Measurements from ENCODE around the gene RXRA.

The RXRA gene

DNA sequence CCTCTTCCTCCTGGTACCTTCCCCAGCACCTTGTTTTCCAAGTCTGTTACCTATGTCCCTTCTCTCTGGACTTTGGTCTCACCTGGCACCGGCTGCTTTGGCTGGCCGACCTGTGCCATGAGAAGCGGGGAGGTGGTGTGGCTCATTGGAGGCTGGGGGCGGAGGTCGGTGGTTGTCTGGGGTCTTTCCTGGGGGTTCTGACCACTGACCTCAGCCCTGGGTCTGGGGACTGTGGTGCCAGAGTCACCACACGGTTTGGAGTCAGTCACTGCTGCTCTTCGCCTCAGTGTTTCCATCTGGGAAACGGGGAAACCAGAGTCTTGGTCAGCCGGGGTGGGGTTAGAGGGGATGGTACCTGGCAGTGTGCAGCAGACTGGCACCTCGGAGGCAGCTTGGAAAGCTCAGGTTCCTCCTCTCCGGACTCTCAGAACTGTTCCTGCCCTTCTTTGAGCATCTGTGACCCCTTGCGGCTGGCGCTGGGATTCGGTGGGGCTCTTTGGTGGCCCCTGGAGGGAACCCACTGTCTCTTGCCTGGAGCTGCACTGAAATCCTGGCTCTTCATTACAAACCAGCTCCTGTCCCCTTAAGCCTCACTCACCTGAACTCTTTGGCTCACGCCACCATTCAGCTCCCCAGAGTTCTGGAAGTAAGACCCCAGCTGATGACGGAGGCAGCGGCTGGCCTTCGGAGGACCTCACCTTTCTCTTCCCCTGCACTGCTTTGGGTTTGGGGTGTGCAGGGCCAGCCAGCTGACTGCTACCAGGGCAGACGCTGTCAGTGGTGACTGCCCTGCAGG lies 4.1 kb upstream of the RXRA start:
- Histone ChIP-seq H3K4me1 (ENCODE audit: control insufficient read depth, insufficient read depth, low read length) (peaks cover 9% of the 10 kb centered on the region), H3K9me3 (ENCODE audit: control insufficient read depth, low read length) (no peaks in the 10 kb centered on the region), H3K36me3 (ENCODE audit: control insufficient read depth, insufficient read depth, low read length, severe bottlenecking) (no peaks in the 10 kb centered on the region), H3K27me3 (replicated peaks; ENCODE audit: control insufficient read depth, insufficient read depth, low read length) (no peaks in the 10 kb centered on the region), H3K9ac (ENCODE audit: low read length) (no peak overlapping the region), H3K4me3 (ENCODE audit: low read length) (no peak overlapping the region)
- DNase-seq (ENCODE audit: low read depth): no peak

DNA sequence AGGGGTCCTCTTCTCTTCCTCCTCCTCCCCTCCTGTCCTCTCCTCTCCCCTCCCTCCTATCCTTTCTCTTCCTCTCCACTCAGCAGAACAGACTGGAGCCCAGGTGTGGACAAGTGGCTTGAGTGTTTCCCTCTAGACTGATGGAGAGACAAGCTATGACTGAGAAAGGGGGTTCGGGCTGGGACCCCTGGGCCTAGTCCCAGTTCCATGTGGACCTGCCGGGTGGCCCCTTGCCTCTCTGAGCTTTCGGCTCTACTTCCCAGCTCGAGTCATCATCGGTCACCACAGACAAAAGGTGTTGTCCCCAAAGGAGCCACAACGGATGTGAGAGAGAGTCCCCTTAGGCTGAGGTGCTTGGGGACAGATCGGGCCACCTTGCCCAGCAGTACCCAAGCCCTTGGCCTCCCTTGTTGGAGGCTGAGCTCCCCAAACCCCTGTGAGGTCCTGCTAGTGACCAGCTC lies 3.4 kb upstream of the RXRA start:
- DNase-seq (ENCODE audit: low read depth): no peak
- H3K9ac ChIP-seq (ENCODE audit: low read length): no peak overlapping the region
- peaks cover 13% of the 10 kb centered on the region for H3K4me1 ChIP-seq (ENCODE audit: control insufficient read depth, insufficient read depth, low read length)
- no peak overlapping the region for H3K4me3 ChIP-seq (ENCODE audit: low read length)
- H3K27me3 ChIP-seq (replicated peaks; ENCODE audit: control insufficient read depth, insufficient read depth, low read length): no peaks in the 10 kb centered on the region
- no peaks in the 10 kb centered on the region for H3K9me3 ChIP-seq (ENCODE audit: control insufficient read depth, low read length)
- H3K36me3 ChIP-seq (ENCODE audit: control insufficient read depth, insufficient read depth, low read length, severe bottlenecking): no peaks in the 10 kb centered on the region

DNA sequence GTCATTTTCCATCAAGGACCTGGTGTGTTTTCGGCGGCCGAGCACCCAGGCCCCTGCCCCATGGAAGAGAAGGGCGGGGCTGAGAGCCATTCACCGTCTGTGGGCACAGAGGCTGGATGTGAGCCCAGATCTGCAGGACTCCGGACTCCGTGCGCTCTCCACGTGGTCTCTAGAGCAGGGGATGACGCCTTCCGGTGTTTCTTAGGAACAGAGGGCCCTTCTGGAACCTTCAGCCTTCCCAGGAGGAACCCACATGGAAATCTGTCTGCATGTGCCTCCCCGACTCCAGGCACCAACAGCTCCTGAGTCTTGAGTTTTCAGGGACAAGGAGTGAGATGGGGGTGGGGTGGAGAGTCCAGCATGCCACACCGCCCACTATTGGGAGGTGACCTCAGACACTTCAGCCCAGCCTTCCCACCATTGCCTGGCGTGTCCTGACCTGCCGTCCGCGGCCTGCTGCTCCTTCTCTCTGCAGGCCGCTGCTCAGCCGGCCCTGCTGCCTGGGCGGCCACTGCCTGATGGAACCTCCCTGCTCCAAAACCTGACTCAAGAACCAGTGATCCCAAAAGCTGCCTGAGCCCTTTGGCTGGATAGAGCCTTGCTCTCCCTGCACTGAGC lies 2.4 kb upstream of the RXRA start:
- Histone ChIP-seq H3K9me3 (ENCODE audit: control insufficient read depth, low read length) (no peaks in the 10 kb centered on the region), H3K4me1 (ENCODE audit: control insufficient read depth, insufficient read depth, low read length) (peaks cover 23% of the 10 kb centered on the region), H3K27me3 (replicated peaks; ENCODE audit: control insufficient read depth, insufficient read depth, low read length) (no peaks in the 10 kb centered on the region), H3K36me3 (ENCODE audit: control insufficient read depth, insufficient read depth, low read length, severe bottlenecking) (no peaks in the 10 kb centered on the region), H3K4me3 (ENCODE audit: low read length) (no peak overlapping the region), H3K9ac (ENCODE audit: low read length) (peak overlapping the region; percentile 61)
- DNase-seq (ENCODE audit: low read depth): no peak

DNA sequence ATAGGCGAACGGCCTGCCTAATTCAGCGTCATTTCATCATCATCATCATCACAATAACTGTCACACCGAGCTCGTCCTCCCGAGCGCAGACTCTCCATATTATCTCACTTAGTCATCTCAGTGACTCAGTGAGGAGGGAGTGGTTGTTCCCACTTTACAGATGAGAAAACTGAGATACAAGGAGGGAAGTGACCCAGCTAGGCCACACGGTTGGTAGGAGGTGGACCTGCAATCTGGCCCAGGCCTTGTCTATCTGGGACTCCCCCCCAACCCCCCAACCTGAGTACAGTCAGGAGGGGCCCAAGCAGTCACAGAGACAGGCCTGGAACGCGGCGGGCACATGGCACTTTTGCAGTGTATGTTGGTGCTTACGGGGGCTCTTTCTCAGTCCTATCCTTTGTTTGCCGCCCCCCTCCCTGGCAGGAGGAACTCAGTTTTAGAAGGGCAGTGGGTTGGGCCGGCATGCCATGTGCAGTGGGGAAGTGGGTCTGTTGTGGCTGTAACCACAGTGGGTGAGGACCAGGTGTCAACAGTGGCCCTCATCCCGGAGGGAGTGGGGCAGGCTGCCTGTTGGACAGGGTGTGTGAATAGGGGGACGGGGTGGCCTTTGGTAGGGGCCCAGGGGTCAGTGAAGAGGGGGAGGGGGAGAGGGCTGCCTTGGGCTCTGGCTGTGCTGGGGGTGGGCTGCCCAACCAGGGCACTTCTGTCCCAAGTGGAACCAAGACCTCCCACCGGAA lies 1.7 kb upstream of the RXRA start:
- no peaks in the 10 kb centered on the region for H3K9me3 ChIP-seq (ENCODE audit: control insufficient read depth, low read length)
- H3K9ac ChIP-seq (ENCODE audit: low read length): peak overlapping the region; percentile 98
- peaks cover 29% of the 10 kb centered on the region for H3K4me1 ChIP-seq (ENCODE audit: control insufficient read depth, insufficient read depth, low read length)
- H3K27me3 ChIP-seq (replicated peaks; ENCODE audit: control insufficient read depth, insufficient read depth, low read length): no peaks in the 10 kb centered on the region
- H3K4me3 ChIP-seq (ENCODE audit: low read length): peak overlapping the region; percentile 89
- no peak for DNase-seq (ENCODE audit: low read depth)
- H3K36me3 ChIP-seq (ENCODE audit: control insufficient read depth, insufficient read depth, low read length, severe bottlenecking): no peaks in the 10 kb centered on the region

DNA sequence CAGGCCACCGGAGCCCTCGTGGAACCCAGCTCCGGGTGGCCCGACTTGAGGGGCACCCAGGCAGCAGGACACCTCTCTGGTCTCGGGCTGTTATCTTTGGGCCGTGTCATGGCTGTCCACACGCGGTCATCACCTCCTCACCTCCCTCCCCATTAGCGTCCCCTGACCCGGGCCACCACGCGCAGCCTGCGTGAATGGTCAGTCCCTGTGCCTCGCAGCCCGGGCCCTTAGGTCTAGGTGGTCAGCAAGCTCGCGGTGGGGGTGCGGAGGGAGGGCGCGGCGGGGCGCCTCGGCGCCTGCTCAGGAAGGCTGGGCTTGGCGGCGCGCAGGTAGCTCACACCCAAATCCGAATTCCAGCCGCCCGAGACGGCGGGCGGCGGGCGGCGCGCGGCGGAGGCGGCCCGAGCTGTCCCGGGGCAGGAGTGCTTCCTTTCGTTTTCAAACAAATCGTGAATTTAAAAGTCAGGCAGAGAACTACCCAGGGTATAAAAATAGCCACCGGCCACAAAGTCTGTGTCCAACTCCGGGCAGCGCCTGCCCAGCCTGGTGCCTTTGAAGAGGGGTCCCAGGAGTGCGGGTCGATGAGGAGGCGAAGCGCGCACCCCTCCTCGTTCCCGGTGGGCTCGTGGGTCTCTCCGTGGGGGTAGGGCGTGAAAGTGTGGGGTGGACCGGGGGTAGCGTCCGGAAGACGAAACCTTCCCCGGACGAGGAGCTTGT lies 1.0 kb upstream of the RXRA start:
- H3K9ac ChIP-seq (ENCODE audit: low read length): peak overlapping the region; percentile 98

DNA sequence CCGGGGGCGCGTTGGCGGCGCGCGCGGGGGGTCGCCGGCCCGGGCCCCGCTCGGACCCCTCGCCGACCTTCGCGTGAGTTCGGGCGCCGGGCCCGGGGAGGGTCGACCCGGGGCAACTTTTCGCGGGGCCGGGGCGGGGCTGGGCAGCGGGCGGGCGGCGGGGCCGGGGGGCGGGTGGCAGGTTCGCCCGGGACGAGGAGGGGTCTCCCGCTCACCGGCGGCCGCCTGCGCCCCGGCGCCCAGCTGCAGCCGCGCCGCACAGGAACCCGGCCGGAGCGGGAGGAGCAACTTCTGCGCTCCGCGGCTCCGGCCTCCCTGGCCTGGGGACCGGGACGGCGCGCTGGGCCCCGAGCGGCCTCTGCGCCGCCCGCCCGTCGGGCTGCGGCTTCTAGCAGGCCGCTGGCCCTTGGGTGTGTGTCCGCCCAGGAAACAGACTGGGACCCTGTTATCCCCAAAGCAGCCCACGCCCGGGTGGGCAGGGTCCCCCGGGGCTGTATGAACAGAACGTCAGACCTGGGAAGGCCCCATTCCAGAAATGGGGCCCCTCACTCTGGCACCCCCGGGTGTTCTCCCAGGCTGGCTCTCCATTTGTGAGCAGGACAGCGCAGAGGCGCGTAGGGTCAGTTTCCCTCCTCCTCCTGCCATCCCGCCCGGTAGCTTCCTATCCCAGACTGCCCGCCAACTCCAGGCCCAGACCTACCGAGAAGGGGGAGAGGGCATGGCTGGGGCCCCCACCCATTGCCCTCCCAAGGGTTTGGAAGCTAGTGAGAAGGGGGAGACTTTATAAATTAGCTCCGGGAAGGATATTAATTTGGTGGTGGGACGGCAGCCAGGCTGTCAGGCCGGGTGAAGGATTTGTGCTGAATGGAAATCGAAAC lies 708 bp downstream of the RXRA start:
- Histone ChIP-seq H3K27me3 (replicated peaks; ENCODE audit: control insufficient read depth, insufficient read depth, low read length) (no peaks in the 10 kb centered on the region), H3K36me3 (ENCODE audit: control insufficient read depth, insufficient read depth, low read length, severe bottlenecking) (no peaks in the 10 kb centered on the region), H3K9me3 (ENCODE audit: control insufficient read depth, low read length) (no peaks in the 10 kb centered on the region), H3K4me1 (ENCODE audit: control insufficient read depth, insufficient read depth, low read length) (peaks cover 51% of the 10 kb centered on the region), H3K9ac (ENCODE audit: low read length) (peak overlapping the region; percentile 96), H3K4me3 (ENCODE audit: low read length) (peak overlapping the region; percentile 93)
- peak; percentile 67 for DNase-seq (ENCODE audit: low read depth)

More for the DNA sequence above, 1.0 kb upstream of the RXRA start:
- Histone ChIP-seq H3K9me3 (ENCODE audit: control insufficient read depth, low read length) (no peaks in the 10 kb centered on the region), H3K4me1 (ENCODE audit: control insufficient read depth, insufficient read depth, low read length) (peaks cover 37% of the 10 kb centered on the region), H3K36me3 (ENCODE audit: control insufficient read depth, insufficient read depth, low read length, severe bottlenecking) (no peaks in the 10 kb centered on the region), H3K27me3 (replicated peaks; ENCODE audit: control insufficient read depth, insufficient read depth, low read length) (no peaks in the 10 kb centered on the region), H3K4me3 (ENCODE audit: low read length) (peak overlapping the region; percentile 89)
- peak; percentile 77 for DNase-seq (ENCODE audit: low read depth)

DNA sequence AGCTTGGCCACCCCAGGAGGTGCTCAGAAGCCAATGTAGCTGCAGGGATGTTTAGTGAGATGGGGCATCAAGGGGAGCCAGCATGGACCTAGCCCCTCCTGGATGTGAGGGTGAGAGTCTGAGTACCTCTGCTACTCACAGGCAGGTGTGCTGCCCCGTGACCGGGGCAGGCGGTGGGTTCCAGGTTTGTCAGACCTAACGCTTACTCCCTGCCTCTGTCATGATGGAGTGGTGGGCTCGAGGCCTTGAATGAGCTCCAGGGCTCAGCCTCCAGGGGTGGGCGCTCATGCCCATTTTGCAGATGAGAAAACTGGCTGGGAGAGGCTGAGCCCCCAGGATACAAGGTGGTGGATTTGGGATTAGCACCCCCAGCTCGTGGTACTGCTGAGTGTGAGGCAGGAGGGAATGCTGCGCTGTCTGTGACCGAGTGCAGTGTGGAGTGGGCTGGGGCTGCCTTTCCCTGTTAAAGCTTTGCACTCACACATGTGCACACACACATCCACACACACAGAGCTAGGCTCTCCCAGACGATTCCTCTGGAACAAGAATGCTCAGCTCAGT lies 1.5 kb downstream of the RXRA start:
- Histone ChIP-seq H3K27me3 (replicated peaks; ENCODE audit: control insufficient read depth, insufficient read depth, low read length) (no peaks in the 10 kb centered on the region), H3K36me3 (ENCODE audit: control insufficient read depth, insufficient read depth, low read length, severe bottlenecking) (no peaks in the 10 kb centered on the region), H3K9ac (ENCODE audit: low read length) (peak overlapping the region; percentile 96), H3K9me3 (ENCODE audit: control insufficient read depth, low read length) (no peaks in the 10 kb centered on the region), H3K4me3 (ENCODE audit: low read length) (peak overlapping the region; percentile 93), H3K4me1 (ENCODE audit: control insufficient read depth, insufficient read depth, low read length) (peaks cover 57% of the 10 kb centered on the region)
- no peak for DNase-seq (ENCODE audit: low read depth)

DNA sequence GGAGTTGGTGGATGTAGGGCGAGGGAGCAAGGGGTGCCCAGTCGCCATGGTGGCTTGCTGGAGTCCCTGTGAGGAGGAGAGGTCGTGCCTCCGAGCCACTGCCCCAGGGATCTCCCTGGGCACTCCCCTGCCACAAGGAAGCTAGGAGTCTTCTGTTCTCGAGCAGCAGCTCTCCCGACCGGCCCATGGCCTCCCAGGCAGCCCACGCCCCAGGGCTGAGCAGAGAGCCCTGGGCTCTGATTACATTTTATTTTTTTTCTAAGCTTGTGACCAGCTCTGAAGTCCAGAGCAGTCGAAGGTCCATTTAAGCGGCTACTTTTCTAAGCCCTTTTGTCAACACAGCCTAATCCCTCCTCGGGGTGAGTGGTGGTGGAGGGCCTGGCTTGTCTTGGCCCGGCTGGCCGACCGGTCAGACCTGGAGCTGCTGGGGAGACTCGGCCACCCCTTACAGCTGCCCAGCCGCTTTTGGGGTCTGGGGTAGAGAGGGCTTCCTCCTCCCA lies 2.1 kb downstream of the RXRA start:
- Histone ChIP-seq H3K36me3 (ENCODE audit: control insufficient read depth, insufficient read depth, low read length, severe bottlenecking) (no peaks in the 10 kb centered on the region), H3K9ac (ENCODE audit: low read length) (peak overlapping the region; percentile 96), H3K9me3 (ENCODE audit: control insufficient read depth, low read length) (no peaks in the 10 kb centered on the region), H3K27me3 (replicated peaks; ENCODE audit: control insufficient read depth, insufficient read depth, low read length) (no peaks in the 10 kb centered on the region), H3K4me3 (ENCODE audit: low read length) (peak overlapping the region; percentile 93), H3K4me1 (ENCODE audit: control insufficient read depth, insufficient read depth, low read length) (peaks cover 63% of the 10 kb centered on the region)
- peak; percentile 76 for DNase-seq (ENCODE audit: low read depth)

DNA sequence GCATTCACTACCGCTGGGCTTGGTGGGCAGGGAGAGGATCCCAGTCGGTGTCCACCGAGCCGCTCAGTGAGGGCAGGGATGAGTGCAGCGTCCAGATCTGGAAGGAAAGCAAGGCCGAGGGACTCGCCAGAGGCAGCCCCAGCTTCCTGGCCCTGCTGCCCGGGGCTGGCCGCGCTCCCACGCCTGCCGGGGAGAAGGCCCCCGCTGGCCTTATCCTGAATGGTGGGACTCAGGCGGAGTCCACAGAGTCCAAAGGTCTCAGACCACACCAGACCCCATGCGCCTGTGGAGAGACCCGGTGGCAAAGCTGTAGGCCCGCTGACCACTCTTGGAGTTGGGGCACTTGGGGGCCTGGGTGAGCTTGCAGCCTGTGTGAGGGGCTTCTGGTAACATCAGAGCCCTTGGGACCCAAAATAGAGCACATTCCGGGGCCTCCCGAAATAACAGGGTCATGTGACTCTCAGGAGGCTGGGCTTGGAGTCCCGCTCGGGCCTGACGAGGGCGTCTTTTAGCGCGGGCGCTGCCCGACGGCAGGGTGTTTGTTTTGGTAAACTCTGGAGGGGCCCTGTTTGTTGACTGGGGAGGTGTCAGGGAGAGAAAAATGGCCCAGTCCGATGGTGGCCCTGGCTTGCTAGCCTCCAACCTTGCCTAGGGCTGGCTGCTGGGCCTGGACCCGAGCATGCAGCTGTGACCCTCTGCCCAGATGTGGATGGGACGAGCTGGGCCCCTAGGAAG lies 2.8 kb downstream of the RXRA start:
- H3K9ac ChIP-seq (ENCODE audit: low read length): peak overlapping the region; percentile 96
- peak overlapping the region; percentile 93 for H3K4me3 ChIP-seq (ENCODE audit: low read length)
- no peaks in the 10 kb centered on the region for H3K9me3 ChIP-seq (ENCODE audit: control insufficient read depth, low read length)
- H3K4me1 ChIP-seq (ENCODE audit: control insufficient read depth, insufficient read depth, low read length): peaks cover 67% of the 10 kb centered on the region
- DNase-seq (ENCODE audit: low read depth): no peak
- no peaks in the 10 kb centered on the region for H3K36me3 ChIP-seq (ENCODE audit: control insufficient read depth, insufficient read depth, low read length, severe bottlenecking)
- no peaks in the 10 kb centered on the region for H3K27me3 ChIP-seq (replicated peaks; ENCODE audit: control insufficient read depth, insufficient read depth, low read length)

DNA sequence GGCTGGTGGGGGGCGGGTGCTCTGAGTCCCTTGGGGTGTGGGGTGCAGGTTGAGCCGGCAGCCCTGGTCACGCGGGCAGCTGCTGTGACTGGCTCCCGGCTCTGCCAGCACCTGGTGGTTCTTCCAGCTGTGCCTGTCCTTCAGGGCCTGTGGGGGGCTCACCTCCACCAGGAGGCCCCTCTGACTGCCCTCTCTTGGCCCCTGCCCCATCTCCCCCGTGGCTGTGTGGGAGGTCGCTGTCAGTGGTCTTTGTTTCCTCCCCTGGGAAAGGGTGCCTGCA lies 3.3 kb downstream of the RXRA start:
- Histone ChIP-seq H3K36me3 (ENCODE audit: control insufficient read depth, insufficient read depth, low read length, severe bottlenecking) (no peaks in the 10 kb centered on the region), H3K4me3 (ENCODE audit: low read length) (peak overlapping the region; percentile 93), H3K9ac (ENCODE audit: low read length) (peak overlapping the region; percentile 96), H3K27me3 (replicated peaks; ENCODE audit: control insufficient read depth, insufficient read depth, low read length) (no peaks in the 10 kb centered on the region), H3K9me3 (ENCODE audit: control insufficient read depth, low read length) (no peaks in the 10 kb centered on the region), H3K4me1 (ENCODE audit: control insufficient read depth, insufficient read depth, low read length) (peaks cover 66% of the 10 kb centered on the region)
- DNase-seq (ENCODE audit: low read depth): no peak
